HG02885 (cell line): Measurements from ENCODE around the gene C11orf24.
"Not testable (repeated sequence)": the region's sequence is repeated elsewhere in the genome, so short reads cannot be mapped to it uniquely, and the experiment has no call there.

Source experiments
- ATAC-seq: cut with Tn5 transposase; IDR thresholded peaks from one replicate; pipeline ENCODE4 v1.9.1; 2021; ENCODE audit warnings: mild to moderate bottlenecking; ENCODE audit not compliant: unreplicated experiment, poor library complexity

Gene C11orf24

GRCh38 chr11:68300076-68300830 is 28.5 kb upstream of the C11orf24 start:
- ATAC-seq, result no peak

GRCh38 chr11:68299517-68299879 is 27.7 kb upstream of the C11orf24 start:
- not testable (repeated sequence) for ATAC-seq

- ATAC-seq, result no peak
These were observed 27.1 kb upstream of the C11orf24 start for GRCh38 chr11:68298659-68299516.

GRCh38 chr11:68297812-68298658 is 26.3 kb upstream of the C11orf24 start:
- ATAC-seq, result peak; percentile 56

- no peak for ATAC-seq
These were observed 25.7 kb upstream of the C11orf24 start for GRCh38 chr11:68297494-68297811.

- no peak for ATAC-seq
These were observed 25.2 kb upstream of the C11orf24 start for GRCh38 chr11:68297052-68297378.

- ATAC-seq, result no peak
These were observed 24.7 kb upstream of the C11orf24 start for GRCh38 chr11:68296344-68297051.

- no peak for ATAC-seq
These were observed 24.2 kb upstream of the C11orf24 start for GRCh38 chr11:68295940-68296339.

GRCh38 chr11:68295271-68295670 is 23.5 kb upstream of the C11orf24 start:
- ATAC-seq, result no peak

GRCh38 chr11:68293708-68294107 is 21.9 kb upstream of the C11orf24 start:
- no peak for ATAC-seq

GRCh38 chr11:68289456-68289855 is 17.7 kb upstream of the C11orf24 start:
- no peak for ATAC-seq

GRCh38 chr11:68287419-68287818 is 15.6 kb upstream of the C11orf24 start:
- ATAC-seq, result no peak

GRCh38 chr11:68284588-68284987 is 12.8 kb upstream of the C11orf24 start:
- ATAC-seq, result not testable (repeated sequence)

- no peak for ATAC-seq
These were observed 11.1 kb upstream of the C11orf24 start for GRCh38 chr11:68282861-68283230.

- peak; percentile 45 for ATAC-seq
These were observed 10.5 kb upstream of the C11orf24 start for GRCh38 chr11:68282141-68282860.

- no peak for ATAC-seq
These were observed 7.9 kb upstream of the C11orf24 start for GRCh38 chr11:68279676-68280075.

- ATAC-seq, result no peak
These were observed 5.1 kb upstream of the C11orf24 start for GRCh38 chr11:68276861-68277260.

GRCh38 chr11:68275721-68276507 is 4.1 kb upstream of the C11orf24 start:
- no peak for ATAC-seq

GRCh38 chr11:68274306-68274705 is 2.5 kb upstream of the C11orf24 start:
- no peak for ATAC-seq
